ENCODE measurements around the gene SMYD3. TPM values are rescaled to one million over a fixed set of nuclear protein-coding genes. Genes with fewer than 3 reads are reported as not detected.

The SMYD3 gene
- total and polyA plus RNA-seq, 12 donors = 13.5 to 78.2 (median 26.8) TPM

DNA sequence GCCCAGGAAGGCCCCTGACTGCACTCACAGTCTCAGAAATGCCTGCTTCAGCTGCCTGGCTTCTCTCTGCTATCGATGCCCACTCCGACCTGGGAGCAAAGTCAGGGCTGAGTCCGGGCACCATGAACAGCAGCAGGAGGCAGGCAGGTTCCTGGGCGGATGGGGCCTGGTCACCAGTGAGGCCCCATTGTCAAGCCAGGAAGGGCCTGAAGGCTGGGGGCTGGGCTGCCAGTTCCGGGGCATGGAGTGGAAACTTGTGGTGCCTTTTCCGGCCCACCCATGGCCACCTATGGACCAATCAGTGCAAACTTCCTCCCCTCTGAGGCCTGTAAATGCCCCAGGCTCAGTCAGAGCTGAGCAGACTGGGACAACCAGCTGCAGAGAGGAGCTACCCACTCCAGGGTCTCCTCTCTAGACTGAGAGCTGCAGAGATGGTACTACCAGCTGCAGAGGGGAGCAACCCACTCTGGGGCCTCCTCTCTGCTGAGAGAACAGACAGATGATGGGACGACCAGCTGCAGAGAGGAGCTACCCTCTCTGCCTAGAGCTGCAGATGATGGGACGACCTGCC lies 286.5 kb downstream of the SMYD3 start:
- DNase-seq = no peak
- no peak overlapping the region for H3K4me3 ChIP-seq
- WGBS, 4 donors = 96 to 98% (median 96%) methylated on average over 4 to 8 of the region's 8 CpGs; no CpG with 5 or more reads in 1 of the 4 donors
- intact Hi-C loops (cut with DNase I) = no loop called here
- H3K4me1 ChIP-seq (replicated peaks in 1 of 2) = no peaks in the 10 kb centered on the region
- no peak overlapping the region for H3K27ac ChIP-seq
- no peaks in the 10 kb centered on the region for H3K9me3 ChIP-seq (replicated peaks in 1 of 3)
- H3K27me3 ChIP-seq = no peaks in the 10 kb centered on the region
- no peaks in the 10 kb centered on the region for H3K36me3 ChIP-seq (replicated peaks in 1 of 2)
- TF ChIP-seq, protein P1, sequence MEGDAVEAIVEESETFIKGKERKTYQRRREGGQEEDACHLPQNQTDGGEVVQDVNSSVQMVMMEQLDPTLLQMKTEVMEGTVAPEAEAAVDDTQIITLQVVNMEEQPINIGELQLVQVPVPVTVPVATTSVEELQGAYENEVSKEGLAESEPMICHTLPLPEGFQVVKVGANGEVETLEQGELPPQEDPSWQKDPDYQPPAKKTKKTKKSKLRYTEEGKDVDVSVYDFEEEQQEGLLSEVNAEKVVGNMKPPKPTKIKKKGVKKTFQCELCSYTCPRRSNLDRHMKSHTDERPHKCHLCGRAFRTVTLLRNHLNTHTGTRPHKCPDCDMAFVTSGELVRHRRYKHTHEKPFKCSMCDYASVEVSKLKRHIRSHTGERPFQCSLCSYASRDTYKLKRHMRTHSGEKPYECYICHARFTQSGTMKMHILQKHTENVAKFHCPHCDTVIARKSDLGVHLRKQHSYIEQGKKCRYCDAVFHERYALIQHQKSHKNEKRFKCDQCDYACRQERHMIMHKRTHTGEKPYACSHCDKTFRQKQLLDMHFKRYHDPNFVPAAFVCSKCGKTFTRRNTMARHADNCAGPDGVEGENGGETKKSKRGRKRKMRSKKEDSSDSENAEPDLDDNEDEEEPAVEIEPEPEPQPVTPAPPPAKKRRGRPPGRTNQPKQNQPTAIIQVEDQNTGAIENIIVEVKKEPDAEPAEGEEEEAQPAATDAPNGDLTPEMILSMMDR (IDR thresholded peaks at IDR 0.05) = no peak
- no peak for TF ChIP-seq POLR2A (IDR thresholded peaks at IDR 0.05)

- DNase-seq = no peak
- WGBS, 4 donors = 72 to 84% (median 83%) methylated on average over 11 of the region's 11 CpGs
- no peaks in the 10 kb centered on the region for H3K27me3 ChIP-seq
- no peak overlapping the region for H3K27ac ChIP-seq
- H3K4me3 ChIP-seq = no peak overlapping the region
- H3K36me3 ChIP-seq (replicated peaks in 1 of 2) = no peaks in the 10 kb centered on the region
- intact Hi-C loops (cut with DNase I) = no loop called here
- TF ChIP-seq, protein P1 (IDR thresholded peaks at IDR 0.05) = no peak
- TF ChIP-seq POLR2A (IDR thresholded peaks at IDR 0.05) = no peak
- no peaks in the 10 kb centered on the region for H3K4me1 ChIP-seq (replicated peaks in 1 of 2)
- H3K9me3 ChIP-seq (replicated peaks in 1 of 3) = no peaks in the 10 kb centered on the region
Observed at GRCh38 chr1:246219508-246220030, 287.5 kb downstream of the SMYD3 start.

DNA sequence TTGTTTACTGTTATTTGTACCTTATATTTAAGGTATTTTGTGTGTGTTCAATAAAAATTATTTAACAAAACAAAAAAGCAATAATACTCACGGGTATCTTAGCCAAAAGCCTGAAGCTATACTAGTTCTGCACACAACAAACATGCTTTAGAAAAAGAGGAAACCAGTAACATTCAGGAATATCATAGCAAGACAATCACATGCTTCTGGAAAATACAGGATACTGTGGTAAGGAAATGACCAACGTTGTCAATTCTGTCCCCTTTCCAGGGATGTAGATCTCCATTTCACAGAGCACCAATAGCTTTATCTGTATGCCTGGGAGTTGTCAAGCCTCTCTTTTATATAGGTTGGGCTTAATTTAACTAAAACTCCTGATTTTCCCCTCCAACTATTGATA lies 288.4 kb downstream of the SMYD3 start:
- Histone ChIP-seq H3K27me3 (no peaks in the 10 kb centered on the region), H3K36me3 (replicated peaks in 1 of 2) (no peaks in the 10 kb centered on the region), H3K4me1 (replicated peaks in 1 of 2) (no peaks in the 10 kb centered on the region), H3K4me3 (no peak overlapping the region), H3K27ac (no peak overlapping the region), H3K9me3 (replicated peaks in 1 of 3) (no peaks in the 10 kb centered on the region)
- WGBS, 4 donors = 52 to 67% (median 63%) methylated on average over 2 of the region's 2 CpGs
- TF ChIP-seq POLR2A (IDR thresholded peaks at IDR 0.05) = no peak
- TF ChIP-seq, protein P1 (IDR thresholded peaks at IDR 0.05) = no peak
- no peak for DNase-seq
- intact Hi-C loops (cut with DNase I) = no loop called here

DNA sequence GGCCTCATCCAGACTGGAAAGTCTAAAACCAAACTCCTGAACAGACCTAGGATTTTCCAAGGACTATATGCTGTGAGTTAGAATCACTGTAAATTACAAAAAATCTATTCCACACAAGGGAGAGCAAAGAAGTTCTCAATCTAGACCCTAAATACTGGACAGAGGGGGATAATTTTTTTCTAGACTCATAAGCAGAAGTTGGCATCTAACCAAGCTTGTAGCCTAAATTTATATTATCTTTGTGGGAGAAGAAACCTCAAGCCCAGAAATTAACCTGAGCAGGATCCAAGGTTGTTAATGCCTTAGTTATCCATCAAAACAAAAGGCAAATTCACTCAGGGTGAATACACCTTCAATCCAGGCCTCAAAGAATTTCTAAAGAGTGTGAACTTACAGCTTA lies 290.2 kb downstream of the SMYD3 start:
- no peaks in the 10 kb centered on the region for H3K27me3 ChIP-seq
- H3K36me3 ChIP-seq (replicated peaks in 1 of 2) = no peaks in the 10 kb centered on the region
- no peaks in the 10 kb centered on the region for H3K4me1 ChIP-seq (replicated peaks in 1 of 2)
- H3K9me3 ChIP-seq (replicated peaks in 1 of 3) = no peaks in the 10 kb centered on the region
- no peak for DNase-seq
- no peak for TF ChIP-seq POLR2A (IDR thresholded peaks at IDR 0.05)
- TF ChIP-seq, protein P1 (IDR thresholded peaks at IDR 0.05) = no peak
- no peak overlapping the region for H3K4me3 ChIP-seq
- intact Hi-C loops (cut with DNase I) = no loop called here
- no peak overlapping the region for H3K27ac ChIP-seq

Data from adrenal gland (tissue), 12 donors.